Measurements from ENCODE around the gene COPS3.

The COPS3 gene

GRCh38 chr17:17207998-17208397 is 73.0 kb downstream of the COPS3 start:
- Histone ChIP-seq H4K91ac (ENCODE audit: low read depth, low read length) (no peak overlapping the region), H3K27me3 (ENCODE audit: insufficient read depth, low read length) (no peaks in the 10 kb centered on the region), H3K79me1 (ENCODE audit: low read length) (no peaks in the 10 kb centered on the region), H2BK12ac (ENCODE audit: low read length) (no peak overlapping the region), H3K4me2 (ENCODE audit: low read length) (no peak overlapping the region), H2AK5ac (ENCODE audit: low read length) (no peak overlapping the region), H3K23ac (ENCODE audit: low read length) (no peak overlapping the region), H3K9ac (ENCODE audit: low read length) (no peak overlapping the region), H2BK120ac (ENCODE audit: insufficient read depth, low read length, poor library complexity) (no peak overlapping the region), H3K27ac (ENCODE audit: low read depth, low read length) (no peak overlapping the region), H4K12ac (ENCODE audit: low read depth, low read length) (no peak overlapping the region), H3K36me3 (ENCODE audit: control insufficient read depth in 1 of 2, insufficient read depth in 2 of 2, low read length in 2 of 2) (peaks cover 6 to 10% of the 10 kb centered on the region in 2 experiments), H3K9me3 (ENCODE audit: insufficient read depth, low read depth, low read length) (peaks cover 4% of the 10 kb centered on the region), H3K4me3 (ENCODE audit: low read depth, low read length) (no peak overlapping the region), H3K4ac (ENCODE audit: low read depth, low read length) (no peak overlapping the region), H3K14ac (ENCODE audit: low read length) (no peak overlapping the region), H2BK5ac (ENCODE audit: low read depth, low read length, poor library complexity) (no peak overlapping the region), H2AFZ (ENCODE audit: insufficient read depth, low read length, poor library complexity) (no peak overlapping the region), H3K4me1 (ENCODE audit: control insufficient read depth in 1 of 2, insufficient read depth in 2 of 2, low read length in 2 of 2) (no peaks in the 10 kb centered on the region), H3K18ac (ENCODE audit: low read length) (no peak overlapping the region), H3K79me2 (ENCODE audit: control insufficient read depth, insufficient read depth, low read length, poor library complexity) (no peaks in the 10 kb centered on the region), H4K8ac (ENCODE audit: low read depth, low read length) (no peak overlapping the region)
- no CpG with 5 or more reads among the region's 8 CpGs for WGBS (ENCODE audit: extremely low coverage, insufficient coverage, insufficient read length)
- no peak for DNase-seq

GRCh38 chr17:17206913-17207335 is 74.1 kb downstream of the COPS3 start:
- Histone ChIP-seq H3K23ac (ENCODE audit: low read length) (no peak overlapping the region), H3K4me2 (ENCODE audit: low read length) (no peak overlapping the region), H2BK12ac (ENCODE audit: low read length) (no peak overlapping the region), H3K79me2 (ENCODE audit: control insufficient read depth, insufficient read depth, low read length, poor library complexity) (no peaks in the 10 kb centered on the region), H4K8ac (ENCODE audit: low read depth, low read length) (no peak overlapping the region), H3K14ac (ENCODE audit: low read length) (no peak overlapping the region), H3K9ac (ENCODE audit: low read length) (no peak overlapping the region), H3K4ac (ENCODE audit: low read depth, low read length) (no peak overlapping the region), H3K36me3 (ENCODE audit: control insufficient read depth in 1 of 2, insufficient read depth in 2 of 2, low read length in 2 of 2) (peaks cover 3 to 6% of the 10 kb centered on the region in 2 experiments), H4K12ac (ENCODE audit: low read depth, low read length) (no peak overlapping the region), H3K9me3 (ENCODE audit: insufficient read depth, low read depth, low read length) (peaks cover 4% of the 10 kb centered on the region), H2AFZ (ENCODE audit: insufficient read depth, low read length, poor library complexity) (no peak overlapping the region), H3K27me3 (ENCODE audit: insufficient read depth, low read length) (no peaks in the 10 kb centered on the region), H3K4me1 (ENCODE audit: control insufficient read depth in 1 of 2, insufficient read depth in 2 of 2, low read length in 2 of 2) (no peaks in the 10 kb centered on the region), H3K18ac (ENCODE audit: low read length) (no peak overlapping the region), H4K91ac (ENCODE audit: low read depth, low read length) (no peak overlapping the region), H3K27ac (ENCODE audit: low read depth, low read length) (no peak overlapping the region), H2AK5ac (ENCODE audit: low read length) (no peak overlapping the region), H2BK5ac (ENCODE audit: low read depth, low read length, poor library complexity) (no peak overlapping the region), H2BK120ac (ENCODE audit: insufficient read depth, low read length, poor library complexity) (no peak overlapping the region), H3K79me1 (ENCODE audit: low read length) (no peaks in the 10 kb centered on the region), H3K4me3 (ENCODE audit: low read depth, low read length) (no peak overlapping the region)
- no CpG with 5 or more reads among the region's 16 CpGs for WGBS (ENCODE audit: extremely low coverage, insufficient coverage, insufficient read length)
- peak in 1 of 2 donors; percentile 26 for DNase-seq

- no peak within 1 kb of the TSS for H2AFZ ChIP-seq (ENCODE audit: insufficient read depth, low read length, poor library complexity)
- H3K79me2 ChIP-seq (ENCODE audit: control insufficient read depth, insufficient read depth, low read length, poor library complexity) = no peaks in the 10 kb centered on the region
- no peak within 1 kb of the TSS for H3K4ac ChIP-seq (ENCODE audit: low read depth, low read length)
- H2AK5ac ChIP-seq (ENCODE audit: low read length) = no peak within 1 kb of the TSS
- H3K9me3 ChIP-seq (ENCODE audit: insufficient read depth, low read depth, low read length) = peaks cover 4% of the 10 kb centered on the region
- peaks cover 2 to 3% of the 10 kb centered on the region in 2 experiments for H3K36me3 ChIP-seq (ENCODE audit: control insufficient read depth in 1 of 2, insufficient read depth in 2 of 2, low read length in 2 of 2)
- H3K4me2 ChIP-seq (ENCODE audit: low read length) = no peak within 1 kb of the TSS
- no peaks in the 10 kb centered on the region for H3K27me3 ChIP-seq (ENCODE audit: insufficient read depth, low read length)
- no peak within 1 kb of the TSS for H3K9ac ChIP-seq (ENCODE audit: low read length)
- H3K23ac ChIP-seq (ENCODE audit: low read length) = no peak within 1 kb of the TSS
- no CpG with 5 or more reads among the region's 78 CpGs for WGBS (ENCODE audit: extremely low coverage, insufficient coverage, insufficient read length)
- H3K4me3 ChIP-seq (ENCODE audit: low read depth, low read length) = no peak within 1 kb of the TSS
- no peak within 1 kb of the TSS for H4K91ac ChIP-seq (ENCODE audit: low read depth, low read length)
- no peak within 1 kb of the TSS for H2BK120ac ChIP-seq (ENCODE audit: insufficient read depth, low read length, poor library complexity)
- DNase-seq = peak; percentile 65 to 76
- H4K12ac ChIP-seq (ENCODE audit: low read depth, low read length) = no peak within 1 kb of the TSS
- no peak within 1 kb of the TSS for H3K27ac ChIP-seq (ENCODE audit: low read depth, low read length)
- H3K18ac ChIP-seq (ENCODE audit: low read length) = no peak within 1 kb of the TSS
- no peaks in the 10 kb centered on the region for H3K4me1 ChIP-seq (ENCODE audit: control insufficient read depth in 1 of 2, insufficient read depth in 2 of 2, low read length in 2 of 2)
- H2BK12ac ChIP-seq (ENCODE audit: low read length) = no peak within 1 kb of the TSS
- H3K14ac ChIP-seq (ENCODE audit: low read length) = no peak within 1 kb of the TSS
- H4K8ac ChIP-seq (ENCODE audit: low read depth, low read length) = no peak within 1 kb of the TSS
- H2BK5ac ChIP-seq (ENCODE audit: low read depth, low read length, poor library complexity) = no peak within 1 kb of the TSS
- H3K79me1 ChIP-seq (ENCODE audit: low read length) = no peaks in the 10 kb centered on the region
Measured at GRCh38 chr17:17206124-17206912, 74.7 kb downstream of the COPS3 start, which contains the start of gene PLD6. Gene PLD6, minus strand, starts transcription at chr17:17206333. Its CDS starts 47 bp downstream, at chr17:17206286.

- peak; percentile 84 to 90 for DNase-seq
- Histone ChIP-seq H4K8ac (ENCODE audit: low read depth, low read length) (no peak overlapping the region), H3K79me1 (ENCODE audit: low read length) (no peaks in the 10 kb centered on the region), H3K9me3 (ENCODE audit: insufficient read depth, low read depth, low read length) (peaks cover 4% of the 10 kb centered on the region), H3K4me3 (ENCODE audit: low read depth, low read length) (no peak overlapping the region), H3K14ac (ENCODE audit: low read length) (no peak overlapping the region), H4K12ac (ENCODE audit: low read depth, low read length) (no peak overlapping the region), H3K4ac (ENCODE audit: low read depth, low read length) (no peak overlapping the region), H4K91ac (ENCODE audit: low read depth, low read length) (no peak overlapping the region), H3K23ac (ENCODE audit: low read length) (no peak overlapping the region), H2BK5ac (ENCODE audit: low read depth, low read length, poor library complexity) (no peak overlapping the region), H3K27me3 (ENCODE audit: insufficient read depth, low read length) (no peaks in the 10 kb centered on the region), H3K36me3 (ENCODE audit: control insufficient read depth in 1 of 2, insufficient read depth in 2 of 2, low read length in 2 of 2) (no peaks in the 10 kb centered on the region), H2AK5ac (ENCODE audit: low read length) (no peak overlapping the region), H3K4me1 (ENCODE audit: control insufficient read depth in 1 of 2, insufficient read depth in 2 of 2, low read length in 2 of 2) (no peaks in the 10 kb centered on the region), H3K18ac (ENCODE audit: low read length) (no peak overlapping the region), H3K27ac (ENCODE audit: low read depth, low read length) (no peak overlapping the region), H2AFZ (ENCODE audit: insufficient read depth, low read length, poor library complexity) (no peak overlapping the region), H3K79me2 (ENCODE audit: control insufficient read depth, insufficient read depth, low read length, poor library complexity) (no peaks in the 10 kb centered on the region), H3K4me2 (ENCODE audit: low read length) (no peak overlapping the region), H2BK120ac (ENCODE audit: insufficient read depth, low read length, poor library complexity) (no peak overlapping the region), H3K9ac (ENCODE audit: low read length) (no peak overlapping the region), H2BK12ac (ENCODE audit: low read length) (no peak overlapping the region)
- no CpG with 5 or more reads among the region's 70 CpGs for WGBS (ENCODE audit: extremely low coverage, insufficient coverage, insufficient read length)
Measured at GRCh38 chr17:17205368-17206123, 75.5 kb downstream of the COPS3 start.

Data from trophoblast cell (in vitro differentiated cells and primary cell).